Ishikawa (cell line): ENCODE results near the gene WNT6.

Source experiments
- CEBPB ChIP-seq: IDR thresholded peaks from 2 replicates; pipeline ENCODE4 v1.6.1; 2012
- CREB1 ChIP-seq: IDR thresholded peaks from 2 replicates; pipeline ENCODE4 v1.6.1; 2012; ENCODE audit warnings: low read depth
- EGR1 ChIP-seq: IDR thresholded peaks from 2 replicates; pipeline ENCODE4 v1.6.1; 2012
- EP300 ChIP-seq: IDR thresholded peaks from 2 replicates; pipeline ENCODE4 v1.6.1; 2012; ENCODE audit warnings: borderline replicate concordance
- FOXM1 ChIP-seq: IDR thresholded peaks from 2 replicates; pipeline ENCODE4 v1.6.1; 2012; ENCODE audit warnings: low read depth, borderline replicate concordance
- MAX ChIP-seq: IDR thresholded peaks from 2 replicates; pipeline ENCODE4 v1.6.1; 2012
- NFIC ChIP-seq: IDR thresholded peaks from 2 replicates; pipeline ENCODE4 v1.6.1; 2012
- RAD21 ChIP-seq: IDR thresholded peaks from 2 replicates; pipeline ENCODE4 v1.6.1; 2012; ENCODE audit warnings: low read depth
- REST ChIP-seq: IDR thresholded peaks from 2 replicates; pipeline ENCODE4 v1.6.1; 2012; ENCODE audit warnings: low read depth, mild to moderate bottlenecking
- TAF1 ChIP-seq: IDR thresholded peaks from 2 replicates; pipeline ENCODE4 v1.6.1; 2012; ENCODE audit warnings: low read depth, mild to moderate bottlenecking
- TCF12 ChIP-seq: IDR thresholded peaks from 2 replicates; pipeline ENCODE4 v1.6.1; 2012; ENCODE audit warnings: low read depth
- TEAD4 ChIP-seq: IDR thresholded peaks from 2 replicates; pipeline ENCODE4 v1.6.1; 2012
- USF1 ChIP-seq: IDR thresholded peaks from 2 replicates; pipeline ENCODE4 v1.6.1; 2012
- YY1 ChIP-seq: IDR thresholded peaks from 2 replicates; pipeline ENCODE4 v1.6.1; 2012; ENCODE audit warnings: low read depth
- ZBTB7A ChIP-seq: IDR thresholded peaks from 2 replicates; pipeline ENCODE4 v1.6.1; 2012; ENCODE audit warnings: low read depth

The WNT6 gene

GRCh38 chr2:218855305-218856166 is 4.1 kb upstream of the WNT6 start:
- TF ChIP-seq CREB1, result no peak
- no peak for TF ChIP-seq TAF1
- TF ChIP-seq TCF12, result no peak
- TF ChIP-seq RAD21, result no peak
- no peak for TF ChIP-seq NFIC

GRCh38 chr2:218856167-218856895 is 3.3 kb upstream of the WNT6 start:
- TF ChIP-seq CEBPB, result no peak
- no peak for TF ChIP-seq YY1
- no peak for TF ChIP-seq USF1
- TF ChIP-seq FOXM1, result no peak
- TF ChIP-seq REST, result no peak
- TF ChIP-seq EGR1, result no peak

- TF ChIP-seq TCF12, result no peak
- TF ChIP-seq FOXM1, result no peak
- TF ChIP-seq TAF1, result no peak
- no peak for TF ChIP-seq MAX
- no peak for TF ChIP-seq ZBTB7A
- TF ChIP-seq NFIC, result no peak
- TF ChIP-seq RAD21, result no peak
- no peak for TF ChIP-seq CEBPB
- no peak for TF ChIP-seq CREB1
- no peak for TF ChIP-seq REST
- TF ChIP-seq USF1, result no peak
- no peak for TF ChIP-seq TEAD4
- no peak for TF ChIP-seq EP300
- no peak for TF ChIP-seq EGR1
- TF ChIP-seq YY1, result no peak
Observed at GRCh38 chr2:218856896-218857243, 2.7 kb upstream of the WNT6 start.

GRCh38 chr2:218857371-218858137 is 2.1 kb upstream of the WNT6 start:
- no peak for TF ChIP-seq FOXM1
- TF ChIP-seq USF1, result no peak
- no peak for TF ChIP-seq CREB1
- TF ChIP-seq RAD21, result no peak
- TF ChIP-seq TCF12, result no peak
- no peak for TF ChIP-seq REST
- no peak for TF ChIP-seq YY1
- no peak for TF ChIP-seq CEBPB
- TF ChIP-seq NFIC, result no peak
- no peak for TF ChIP-seq MAX
